Keratinocyte (primary cell): ENCODE results near the gene WNK2. TPM values are rescaled to one million over a fixed set of nuclear protein-coding genes. Genes with fewer than 3 reads are reported as not detected.

Experiments
- DNase-seq: peaks from one replicate; pipeline ENCODE4 v3.0.0-alpha.2; 2011; ENCODE audit warnings: low read depth, missing footprints, low spot score
- FAIRE-seq: peaks from 2 replicates; lab custom pipeline; 2011; peaks lifted over from hg19 to GRCh38; lab: Jason Lieb, UNC
- H2AFZ ChIP-seq: 2 replicates; pipeline ENCODE4 v1.6.0; 2012; ENCODE audit warnings: low read length, control low read depth, inconsistent platforms; ENCODE audit not compliant: control insufficient read depth
- H3K27ac ChIP-seq: 2 replicates; pipeline ENCODE4 v1.5.1; 2011; ENCODE audit warnings: low read length; ENCODE audit not compliant: control insufficient read depth, insufficient read depth
- H3K27me3 ChIP-seq: 3 replicates; pipeline ENCODE4 v1.6.0; 2011; ENCODE audit warnings: low read length; ENCODE audit not compliant: control insufficient read depth, insufficient read depth; ENCODE audit errors: extremely low read depth
- H3K36me3 ChIP-seq, 2 experiments: 2 replicates in 1 of 2; 3 replicates in 1 of 2; pipeline ENCODE4 v1.5.1; 2011; ENCODE audit warnings: low read length in 2 of 2, mild to moderate bottlenecking in 1 of 2; ENCODE audit not compliant: control insufficient read depth in 2 of 2, insufficient read depth in 2 of 2; ENCODE audit errors: extremely low read depth in 1 of 2
- H3K4me1 ChIP-seq: 3 replicates; pipeline ENCODE4 v1.5.1; 2011; ENCODE audit warnings: low read length; ENCODE audit not compliant: control insufficient read depth, insufficient read depth; ENCODE audit errors: extremely low read depth
- H3K4me2 ChIP-seq: 3 replicates; pipeline ENCODE4 v1.6.0; 2011; ENCODE audit warnings: low read depth, low read length; ENCODE audit not compliant: control insufficient read depth, insufficient read depth; ENCODE audit errors: extremely low read depth
- H3K4me3 ChIP-seq, 3 experiments: fragments of 200-600 bp in 1 of 3; sonication (generic) in 1 of 3; 2 replicates in 2 of 3; 3 replicates in 1 of 3; pipeline ENCODE4 v1.5.1; 2011 to 2016; ENCODE audit warnings: low read length in 3 of 3, mild to moderate bottlenecking in 3 of 3, control low read depth in 2 of 3, inconsistent platforms in 1 of 3, low read depth in 1 of 3, mixed read lengths in 1 of 3, mixed run types in 1 of 3, moderate library complexity in 1 of 3; ENCODE audit not compliant: control insufficient read depth in 2 of 3, insufficient read depth in 2 of 3; ENCODE audit errors: extremely low read depth in 1 of 3
- H3K79me2 ChIP-seq: 2 replicates; pipeline ENCODE4 v1.6.0; 2012; ENCODE audit warnings: low read length; ENCODE audit not compliant: control insufficient read depth, insufficient read depth
- H3K9ac ChIP-seq: 3 replicates; pipeline ENCODE4 v1.6.0; 2011; ENCODE audit warnings: low read length; ENCODE audit not compliant: control insufficient read depth, insufficient read depth; ENCODE audit errors: extremely low read depth
- H3K9me1 ChIP-seq: 3 replicates; pipeline ENCODE4 v1.6.0; 2011; ENCODE audit warnings: low read length; ENCODE audit not compliant: control insufficient read depth, insufficient read depth; ENCODE audit errors: extremely low read depth
- H3K9me3 ChIP-seq: 2 replicates; pipeline ENCODE4 v1.5.1; 2012; ENCODE audit warnings: low read depth, low read length; ENCODE audit not compliant: control insufficient read depth
- H4K20me1 ChIP-seq: 3 replicates; pipeline ENCODE4 v1.6.0; 2011; ENCODE audit warnings: low read length; ENCODE audit not compliant: control insufficient read depth, insufficient read depth; ENCODE audit errors: extremely low read depth
- CTCF ChIP-seq, 3 experiments: IDR thresholded peaks in 1 of 3; conservative IDR thresholded peaks in 1 of 3; optimal IDR thresholded peaks in 1 of 3; 2 replicates in 2 of 3; 3 replicates in 1 of 3; pipeline versions ENCODE3 to v1.5.1; 2011; ENCODE audit warnings: low read length in 3 of 3, mild to moderate bottlenecking in 3 of 3, moderate library complexity in 2 of 3, control low read depth in 1 of 3, inconsistent platforms in 1 of 3; ENCODE audit not compliant: insufficient read depth in 2 of 3; ENCODE audit errors: extremely low read depth in 1 of 3
- EZH2 ChIP-seq: IDR thresholded peaks from one replicate; pipeline ENCODE4 v1.6.1; 2012; ENCODE audit warnings: inconsistent platforms, mild to moderate bottlenecking, low read length, moderate library complexity
- dilution Hi-C: fragments of 300-500 bp; cut with MboI; formaldehyde crosslinking; loops from one replicate; pipeline ENCODE4 v1.7.0; 2020; ENCODE audit warnings: low sequenced_read_pairs; ENCODE audit not compliant: extremely low pct_ligation_motif_present
- polyA plus RNA-seq, 5 experiments: library from polyadenylated mRNA; depleted of rRNA in 3 of 5; stranded (reverse) in 3 of 5; stranded (forward) in 1 of 5; unstranded in 1 of 5; fragments of >200 nt; gene quantifications; 1 replicate in 1 of 5; 2 replicates in 3 of 5; 3 replicates in 1 of 5; pipeline versions ENCODE4 v1.2.1 to v1.2.3, GENCODE V29; 2011 to 2012; ENCODE audit warnings: missing spikeins in 2 of 5, low read depth in 1 of 5, low replicate concordance in 1 of 5

The WNK2 gene
- polyA plus RNA-seq, 1 donor (not counting 4 experiments of a cell fraction or from before 2014, with no cell fraction given): not detected

DNA sequence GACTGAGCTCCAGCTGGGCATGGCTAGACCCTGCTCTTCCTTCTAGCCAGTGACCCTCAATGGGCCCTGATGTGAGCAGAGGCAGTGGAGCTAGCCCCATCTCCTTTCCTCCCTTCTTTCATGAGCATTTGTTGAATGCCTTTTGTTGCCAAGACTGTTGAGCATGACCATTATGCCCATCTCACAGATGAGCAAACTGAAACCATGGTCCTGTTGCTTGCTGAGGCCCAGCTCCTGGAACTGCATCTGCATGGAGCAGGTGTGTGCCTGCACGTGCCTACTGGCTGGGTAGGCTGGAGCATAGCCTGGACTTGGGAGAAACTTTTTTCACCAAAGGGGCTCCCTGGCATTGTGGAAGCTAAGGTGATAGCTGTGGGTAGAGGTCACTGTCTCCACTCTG, 3.0 kb upstream of the WNK2 start:
- FAIRE-seq: no peak
- no peak overlapping the region for H3K27ac ChIP-seq
- H2AFZ ChIP-seq: no peak overlapping the region
- dilution Hi-C loops: no loop called here
- no peaks in the 10 kb centered on the region for H3K9me1 ChIP-seq
- TF ChIP-seq CTCF (optimal IDR thresholded peaks at IDR 0.05 in 1 of 3, IDR thresholded peaks at IDR 0.05 in 1 of 3, conservative IDR thresholded peaks at IDR 0.05 in 1 of 3; ENCODE audit: extremely low read depth in 1 of 3, insufficient read depth in 2 of 3, low read length in 3 of 3) (no peak), EZH2 (no peak)
- no peak overlapping the region for H3K4me3 ChIP-seq
- H3K4me2 ChIP-seq: no peak overlapping the region
- peaks cover 48% of the 10 kb centered on the region for H3K27me3 ChIP-seq
- no peak overlapping the region for H3K9ac ChIP-seq
- H3K4me1 ChIP-seq: no peaks in the 10 kb centered on the region
- no peaks in the 10 kb centered on the region for H3K36me3 ChIP-seq
- H4K20me1 ChIP-seq: no peaks in the 10 kb centered on the region
- no peaks in the 10 kb centered on the region for H3K79me2 ChIP-seq
- DNase-seq: no peak
- H3K9me3 ChIP-seq: no peaks in the 10 kb centered on the region

- H3K27ac ChIP-seq: no peak overlapping the region
- no peaks in the 10 kb centered on the region for H3K9me3 ChIP-seq
- H3K9ac ChIP-seq: no peak overlapping the region
- no peaks in the 10 kb centered on the region for H4K20me1 ChIP-seq
- no peaks in the 10 kb centered on the region for H3K36me3 ChIP-seq
- H3K4me2 ChIP-seq: no peak overlapping the region
- DNase-seq (no peak), FAIRE-seq (no peak)
- no peaks in the 10 kb centered on the region for H3K4me1 ChIP-seq
- H2AFZ ChIP-seq: no peak overlapping the region
- H3K4me3 ChIP-seq: no peak overlapping the region
- dilution Hi-C loops: no loop called here
- TF ChIP-seq CTCF (optimal IDR thresholded peaks at IDR 0.05 in 1 of 3, IDR thresholded peaks at IDR 0.05 in 1 of 3, conservative IDR thresholded peaks at IDR 0.05 in 1 of 3; ENCODE audit: extremely low read depth in 1 of 3, insufficient read depth in 2 of 3, low read length in 3 of 3) (no peak), EZH2 (no peak)
- peaks cover 57% of the 10 kb centered on the region for H3K27me3 ChIP-seq
- no peaks in the 10 kb centered on the region for H3K79me2 ChIP-seq
- H3K9me1 ChIP-seq: no peaks in the 10 kb centered on the region
Measured at GRCh38 chr9:93181672-93182435, 2.1 kb upstream of the WNK2 start.
